Right hindlimb (tissue), 1 donor: Measurements from ENCODE around the gene DNAH7.
"Not testable (repeated sequence)": the region's sequence is repeated elsewhere in the genome, so short reads cannot be mapped to it uniquely, and the experiment has no call there.

Experiments used
- DNase-seq: peaks from one replicate; pipeline ENCODE4 v3.0.0-alpha.2; 2018

DNAH7 gene

DNA sequence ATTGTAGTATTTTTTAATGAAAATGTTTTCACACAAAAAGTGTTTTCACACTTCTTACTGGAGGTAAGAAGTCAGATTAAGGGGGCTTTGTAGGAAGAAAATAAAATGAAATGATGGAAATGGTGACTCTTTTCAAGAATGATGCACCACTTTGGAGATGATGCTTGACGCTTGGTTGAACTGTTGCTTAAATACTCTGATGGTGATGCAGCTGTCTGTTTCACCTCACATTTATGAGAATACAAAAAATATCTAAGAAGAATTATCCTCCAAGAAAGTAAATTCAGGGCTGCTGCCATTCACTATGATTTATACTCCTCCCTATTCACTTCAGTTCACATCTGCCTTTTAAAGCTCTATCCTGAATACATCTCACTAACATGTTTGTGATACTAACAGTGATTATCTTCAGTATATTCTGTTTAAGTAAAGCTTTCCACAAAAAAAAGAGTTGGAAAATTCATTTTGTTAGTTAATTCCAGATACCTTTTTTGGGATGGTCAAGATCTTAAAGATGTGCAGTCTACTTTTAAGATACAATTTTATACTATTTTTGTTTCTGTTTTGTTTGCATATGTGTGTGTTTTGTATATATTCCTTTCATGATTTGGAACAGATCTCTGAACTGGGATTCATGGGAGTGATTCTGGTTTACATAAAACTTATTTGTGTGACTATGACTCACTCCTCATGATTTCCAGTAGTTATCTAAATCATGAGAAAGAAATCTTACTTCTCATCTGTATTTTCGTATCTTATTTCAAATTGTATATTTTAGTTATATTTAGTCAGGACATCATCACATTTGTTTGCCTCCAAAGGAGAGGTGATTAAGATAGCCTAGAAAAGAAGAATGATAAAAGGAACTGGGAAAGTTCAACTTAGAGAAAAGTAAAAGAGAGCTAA, 358.5 kb downstream of the DNAH7 start:
- DNase-seq = no peak

DNA sequence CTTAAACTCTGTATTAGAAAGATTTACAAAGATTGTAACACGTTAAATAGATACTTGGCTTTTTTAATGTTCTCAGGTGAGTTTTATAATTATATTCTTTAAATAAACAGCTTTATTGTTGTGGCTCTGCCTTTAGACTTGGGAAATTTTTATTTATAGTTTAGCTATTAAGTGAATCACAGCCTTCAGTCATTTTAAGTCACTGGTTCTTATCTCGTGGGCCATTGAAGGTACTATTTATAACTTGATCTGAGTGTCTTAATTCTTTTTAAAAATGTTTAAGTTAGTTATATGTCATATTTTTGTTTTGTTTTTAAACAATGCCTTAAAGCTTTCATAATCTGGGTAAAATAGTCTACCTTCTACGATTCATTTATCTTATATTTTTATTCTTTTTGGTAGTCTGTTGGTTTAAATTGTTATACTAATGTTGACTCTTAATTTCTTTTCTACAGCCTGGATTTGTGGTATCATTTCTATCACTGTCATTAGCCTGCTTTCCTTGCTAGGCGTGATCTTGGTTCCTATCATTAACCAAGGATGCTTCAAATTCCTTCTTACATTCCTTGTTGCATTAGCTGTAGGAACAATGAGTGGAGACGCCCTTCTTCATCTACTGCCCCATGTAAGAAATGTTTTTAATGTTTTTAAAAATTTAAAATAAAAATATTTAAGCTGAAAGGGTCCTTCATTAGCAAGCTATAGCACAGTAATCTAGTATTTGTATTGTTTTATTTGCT, 362.3 kb downstream of the DNAH7 start:
- DNase-seq = no peak

DNA sequence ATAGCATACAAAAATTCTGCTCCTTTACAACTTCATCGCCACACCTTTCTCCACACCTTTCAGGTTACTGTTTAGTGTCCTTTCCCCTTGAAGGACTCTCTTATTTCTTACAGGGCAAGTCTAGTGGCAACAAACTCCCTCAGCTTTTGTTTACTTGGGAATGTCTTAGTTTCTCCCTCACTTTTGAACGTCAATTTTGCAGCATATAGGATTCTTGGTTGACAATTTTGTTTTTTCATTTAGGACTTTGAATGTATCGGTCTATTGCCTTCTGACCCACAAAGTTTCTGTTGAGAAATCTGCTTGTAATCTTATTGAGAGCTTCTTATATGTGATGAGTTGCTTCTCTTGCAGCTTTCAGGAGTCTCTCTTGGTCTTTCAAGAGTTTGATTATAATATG, 368.2 kb downstream of the DNAH7 start:
- DNase-seq = no peak

DNA sequence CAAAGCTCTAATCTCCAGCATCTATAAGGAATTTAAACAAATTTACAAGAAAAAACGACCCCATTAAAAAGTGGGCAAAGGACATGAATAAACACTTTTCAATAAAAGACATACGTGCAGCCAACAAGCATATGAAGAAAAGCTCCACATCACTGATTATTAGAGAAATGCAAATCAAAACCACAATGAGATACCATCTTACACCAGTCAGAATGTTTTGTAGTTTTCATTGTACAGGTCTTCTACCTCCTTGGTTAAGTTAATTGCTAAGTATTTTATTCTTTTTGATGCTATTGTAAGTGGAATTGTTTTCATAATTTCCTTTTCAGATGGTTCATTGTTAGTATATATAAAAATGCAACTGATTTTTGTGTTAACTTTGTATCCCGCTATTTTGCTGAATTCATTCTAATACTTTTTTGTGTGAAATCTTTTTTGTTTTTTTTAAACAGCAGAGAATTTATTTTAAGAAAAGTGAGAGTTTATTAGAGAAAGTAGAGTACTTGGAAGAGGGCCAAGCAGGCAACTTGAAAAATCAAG, 370.9 kb downstream of the DNAH7 start:
- DNase-seq = no peak

DNA sequence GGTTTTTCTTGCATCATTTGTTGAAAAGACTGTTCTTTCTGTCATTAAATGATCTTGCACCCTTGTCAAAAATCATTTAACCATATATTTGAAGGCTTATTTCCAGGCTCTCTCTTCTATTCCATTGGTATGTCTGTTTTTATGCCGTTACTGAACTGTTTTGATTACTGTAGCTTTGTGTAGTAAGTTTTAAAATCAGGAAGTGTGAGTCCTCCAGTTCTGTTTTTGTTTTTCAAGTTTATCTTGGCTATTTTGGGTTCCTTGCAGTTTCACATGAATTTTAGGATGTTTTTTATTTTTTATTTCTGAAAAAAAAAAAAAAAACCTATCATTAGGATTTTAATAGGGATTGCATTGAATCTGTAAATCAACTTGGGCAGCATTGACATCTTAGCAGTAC, 372.6 kb downstream of the DNAH7 start:
- no peak for DNase-seq

DNA sequence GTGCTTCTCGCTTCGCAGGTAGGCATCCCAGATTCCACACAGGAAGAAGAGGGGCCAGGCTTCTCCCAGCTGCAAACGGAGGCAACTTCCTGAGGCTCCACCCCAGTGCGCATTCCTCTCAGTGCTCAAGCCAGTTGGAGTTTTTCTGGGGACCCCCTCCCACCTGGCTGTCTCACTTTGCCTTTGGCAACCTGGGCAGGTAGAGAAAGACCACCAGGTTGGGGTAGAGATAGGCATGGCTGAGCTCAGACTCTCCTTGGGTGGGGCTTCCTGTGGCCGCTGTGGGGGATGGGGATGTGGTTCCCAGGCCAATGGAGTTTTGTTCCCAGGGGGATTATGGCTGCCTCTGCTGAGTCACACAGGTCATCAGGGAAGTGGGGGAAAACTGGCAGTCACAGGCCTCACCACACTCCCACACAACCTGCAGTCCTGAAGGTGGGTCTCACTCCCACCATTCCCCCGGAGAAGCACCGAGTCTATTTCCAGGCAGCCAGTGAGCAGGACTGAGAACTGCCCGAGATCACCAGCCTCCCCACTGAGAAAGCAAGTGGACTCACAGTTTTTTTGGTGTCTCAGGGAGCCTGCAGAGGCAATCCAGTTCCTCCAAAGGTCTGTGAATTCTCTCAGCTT, 373.5 kb downstream of the DNAH7 start:
- DNase-seq = no peak

DNA sequence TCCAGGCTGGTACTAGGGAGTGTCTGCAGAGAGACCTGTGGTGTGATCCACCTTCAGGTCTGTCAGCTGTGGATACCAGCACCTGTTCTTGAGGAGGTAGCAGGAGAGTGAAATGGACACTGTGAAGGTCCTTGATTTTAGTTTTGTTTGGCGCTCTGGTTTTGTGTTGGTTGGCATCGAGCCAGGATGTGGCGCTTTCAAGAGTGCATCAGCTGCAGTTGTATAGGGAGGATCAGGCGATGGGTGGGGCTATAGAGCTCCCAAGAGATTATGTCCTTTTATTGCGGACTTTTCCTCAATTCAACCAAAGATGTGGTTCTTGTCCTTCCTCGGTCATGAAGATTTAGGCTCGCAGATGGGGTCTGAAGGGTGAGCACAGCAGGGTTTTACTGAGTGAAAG, 374.1 kb downstream of the DNAH7 start:
- DNase-seq = no peak

DNA sequence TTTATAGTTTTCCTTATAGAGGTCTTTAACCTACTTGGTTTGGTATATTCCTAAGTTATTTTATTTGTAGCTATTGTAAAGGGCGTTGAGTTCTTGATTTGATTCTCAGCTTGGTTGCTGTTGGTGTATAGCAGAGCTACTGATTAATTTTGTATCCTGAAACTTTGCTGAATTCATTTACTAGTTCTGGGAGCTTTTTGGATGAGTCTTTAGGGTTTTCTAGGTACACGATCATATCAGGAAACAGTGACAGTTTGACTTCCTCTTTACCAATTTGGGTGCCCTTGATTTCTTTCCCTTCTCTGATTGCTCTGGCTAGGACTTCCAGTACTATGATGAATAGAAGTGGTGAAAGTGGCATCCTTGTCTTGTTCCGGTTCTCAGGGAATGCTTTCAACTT, 376.1 kb downstream of the DNAH7 start:
- DNase-seq = not testable (repeated sequence)
